ENCODE data around the gene VAT1L.
A peak's percentile ranks its signal among the peaks of the same experiment; 100 is the strongest.

Gene VAT1L

DNA sequence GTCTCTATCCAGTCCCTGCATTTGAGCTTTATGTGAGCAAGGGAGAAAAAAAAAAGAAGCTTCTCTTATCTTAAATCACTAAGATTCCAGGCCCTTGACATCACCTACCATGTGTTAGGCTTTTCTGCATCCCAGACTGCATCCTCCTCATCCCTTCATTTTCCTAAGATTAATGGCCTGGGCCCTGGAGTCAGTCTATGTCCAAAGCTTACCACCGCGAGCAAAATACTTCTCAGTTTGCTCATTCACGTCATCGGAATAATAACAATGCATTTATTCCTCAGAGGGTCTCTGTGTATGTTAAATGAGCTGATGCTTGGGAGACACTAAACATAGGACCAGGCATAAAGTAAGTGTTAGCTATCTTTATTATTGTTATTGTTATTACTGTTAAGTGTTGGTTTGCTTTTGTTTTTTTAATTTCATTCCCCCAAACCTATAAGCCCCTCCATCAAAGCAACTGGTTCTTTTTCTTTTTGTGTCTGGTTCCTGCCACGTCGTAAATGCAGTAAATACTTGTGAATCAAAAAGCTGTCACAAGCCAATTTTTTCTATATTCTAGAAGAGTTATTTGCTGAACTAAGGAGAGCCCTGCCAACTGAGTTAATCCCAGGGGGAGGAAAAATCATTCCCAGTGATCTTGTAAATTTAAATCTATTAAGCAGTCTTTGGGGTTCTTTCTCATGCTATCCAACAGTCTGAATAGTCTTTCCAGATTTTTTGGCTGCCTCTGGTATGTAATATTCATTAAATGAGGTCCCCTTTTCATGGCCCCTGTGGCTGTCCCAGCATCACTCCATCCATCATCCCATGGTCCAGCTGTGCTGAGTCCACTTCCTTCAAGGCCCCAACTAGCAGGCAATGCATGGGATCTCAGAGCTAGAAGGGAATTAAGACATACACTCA is 46.5 kb downstream of the VAT1L start:
- no peak for DNase-seq (ENCODE audit: low spot score)

DNA sequence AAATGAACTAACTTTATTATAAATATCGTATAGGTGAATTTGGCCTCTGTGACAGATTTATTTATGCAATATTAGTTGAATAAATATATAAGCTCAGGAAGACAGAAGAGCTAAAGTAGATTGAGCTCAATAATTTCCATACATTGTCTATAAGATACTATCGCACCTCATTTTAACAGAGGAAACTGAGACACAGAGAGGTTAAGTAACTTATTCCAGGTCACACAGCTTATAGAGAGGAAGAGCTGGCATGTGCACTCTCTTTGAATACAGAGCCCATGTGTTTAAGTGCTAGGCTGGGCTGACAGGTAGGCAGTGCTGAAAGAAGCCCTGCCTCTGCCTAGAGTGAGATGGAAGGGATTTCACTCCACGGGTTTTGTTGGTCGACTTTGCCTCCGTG is 48.4 kb downstream of the VAT1L start:
- DNase-seq (ENCODE audit: low spot score): no peak

DNA sequence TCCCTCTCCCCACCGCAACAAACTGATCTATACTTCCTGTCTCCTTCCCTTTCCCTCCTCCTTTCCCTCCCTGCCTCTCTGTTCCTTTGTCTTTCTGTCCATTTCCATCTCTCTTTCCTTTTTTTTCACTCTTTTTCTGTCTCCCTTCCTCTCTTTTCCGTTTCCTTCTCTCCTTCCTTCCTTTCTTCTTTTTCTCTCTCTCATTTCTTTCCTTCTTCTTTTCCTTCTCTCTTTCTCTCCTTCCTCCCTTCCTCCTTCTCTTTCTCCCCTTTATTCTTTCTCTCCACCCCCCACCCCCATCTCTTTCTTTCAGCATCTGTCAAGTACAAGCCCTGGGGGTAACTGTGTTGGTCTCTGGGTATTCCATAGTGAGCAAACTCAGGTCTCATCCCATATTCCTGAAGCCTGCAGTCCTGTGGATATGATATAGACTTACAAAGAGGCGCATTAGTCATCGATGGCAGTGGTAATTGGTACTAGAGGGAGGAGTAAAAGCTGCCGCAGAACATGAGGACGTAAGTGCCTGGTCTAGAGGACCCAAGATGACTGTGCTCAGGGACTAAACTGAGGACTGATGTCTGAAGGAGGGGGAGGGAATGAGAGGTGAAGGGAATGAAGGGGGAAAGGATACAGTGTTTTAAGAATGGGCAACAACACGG is 50.4 kb downstream of the VAT1L start:
- no peak for DNase-seq (ENCODE audit: low spot score)

DNA sequence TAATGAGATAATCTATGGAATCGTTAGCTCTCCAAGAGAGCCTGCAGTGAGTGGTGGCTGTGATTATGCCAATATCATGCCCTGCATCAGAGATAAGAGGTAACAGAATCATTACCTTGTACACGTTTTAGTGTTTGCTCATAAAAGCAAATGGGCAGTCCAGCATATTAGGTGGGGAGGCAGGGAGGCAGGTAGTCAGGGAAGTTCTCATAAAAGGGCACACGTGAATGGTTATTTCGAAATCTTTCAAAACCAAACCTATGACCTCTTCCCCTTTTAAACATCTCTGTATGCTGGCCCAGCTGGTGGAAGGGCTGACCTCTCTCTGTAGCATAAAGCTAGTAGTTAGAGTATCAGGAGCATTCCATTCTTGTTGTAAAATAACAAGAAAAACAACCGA is 51.7 kb downstream of the VAT1L start:
- DNase-seq (ENCODE audit: low spot score): no peak

DNA sequence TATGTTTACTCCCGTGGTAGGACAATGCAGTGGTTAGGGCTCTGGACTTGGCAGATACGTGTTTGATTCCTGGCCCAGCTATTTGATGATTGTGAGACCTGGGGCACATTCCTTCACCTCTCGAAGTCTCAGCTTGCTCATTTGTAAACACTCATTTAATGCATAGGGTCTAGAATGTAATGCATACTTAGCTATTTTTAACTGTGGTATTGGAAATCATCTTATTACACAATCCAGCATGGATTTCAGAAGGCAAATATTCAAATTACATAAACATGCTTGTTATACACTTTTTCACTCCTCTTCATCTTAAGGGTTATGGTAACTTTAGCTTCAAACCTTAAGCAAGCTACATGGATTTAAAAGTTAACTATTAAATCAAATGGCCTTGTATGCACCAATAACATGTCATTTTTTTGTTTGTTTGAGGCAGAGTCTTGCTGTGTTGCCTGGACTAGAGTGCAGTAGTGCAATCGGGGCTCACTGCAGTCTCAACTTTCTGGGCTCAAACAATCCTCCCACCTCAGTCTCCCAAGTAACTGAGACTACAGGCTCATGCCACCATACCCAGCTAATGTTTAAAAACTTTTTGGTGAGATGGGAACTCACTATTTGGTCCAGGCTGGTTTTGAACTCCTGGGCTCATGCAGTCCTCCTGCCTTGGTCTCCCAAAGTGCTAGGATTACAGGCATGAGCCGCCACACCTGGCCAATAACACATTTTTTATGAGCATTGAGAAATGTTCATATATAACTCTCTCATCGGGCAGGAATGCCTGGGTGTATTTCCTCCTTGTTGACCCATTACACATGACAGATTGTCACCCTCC is 52.5 kb downstream of the VAT1L start:
- no peak for DNase-seq (ENCODE audit: low spot score)

DNA sequence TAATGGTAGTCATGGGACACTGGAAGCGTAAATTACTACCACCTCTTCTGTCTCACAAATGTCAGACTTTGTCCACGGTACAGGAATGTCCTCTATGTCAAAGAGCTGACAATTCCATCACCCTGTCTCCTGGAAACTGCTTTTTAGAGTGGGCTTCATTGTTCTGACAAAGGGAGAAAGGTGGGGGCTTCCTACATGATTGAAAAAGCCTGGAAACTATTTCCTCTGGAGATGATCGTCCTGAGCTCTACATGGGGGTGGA is 53.1 kb downstream of the VAT1L start:
- no peak for DNase-seq (ENCODE audit: low spot score)

DNA sequence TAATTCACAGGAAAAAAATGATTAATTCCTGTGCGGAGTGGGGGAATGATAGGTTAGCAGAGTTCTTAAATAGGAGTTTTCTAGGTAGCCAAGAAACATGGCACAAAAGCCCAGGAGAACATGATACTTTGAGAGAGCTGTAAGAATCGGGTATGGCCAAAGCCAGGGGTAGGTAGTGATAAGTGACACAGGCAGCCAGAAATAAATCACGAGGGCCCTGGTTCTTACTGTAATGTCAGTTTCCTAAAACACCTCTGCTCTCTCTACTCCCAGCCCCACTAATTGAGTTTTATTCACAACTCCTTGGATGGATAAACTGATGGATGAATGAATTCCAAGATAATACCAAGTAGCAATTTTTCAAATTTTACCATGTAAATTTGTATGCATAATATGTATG is 54.1 kb downstream of the VAT1L start:
- DNase-seq (ENCODE audit: low spot score): no peak

DNA sequence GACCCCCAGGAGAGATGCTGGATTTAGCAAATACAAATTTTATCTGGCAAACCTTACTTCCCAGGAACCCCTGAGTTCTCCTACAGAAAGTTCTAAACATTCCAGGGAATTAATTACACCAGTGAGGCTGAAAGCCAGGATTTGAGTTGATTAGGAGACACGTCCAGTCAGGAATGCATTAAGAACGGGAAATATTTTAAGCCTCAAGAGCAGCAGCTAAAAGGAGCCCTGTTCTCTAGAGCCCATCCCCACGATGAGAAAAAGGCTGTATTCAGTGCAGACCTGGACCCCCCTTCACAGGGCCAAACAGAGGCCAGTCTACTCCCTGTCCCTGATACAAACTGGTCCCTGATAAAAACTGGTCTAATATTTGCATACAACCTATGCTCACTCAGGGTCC is 55.0 kb downstream of the VAT1L start:
- DNase-seq (ENCODE audit: low spot score): no peak

DNA sequence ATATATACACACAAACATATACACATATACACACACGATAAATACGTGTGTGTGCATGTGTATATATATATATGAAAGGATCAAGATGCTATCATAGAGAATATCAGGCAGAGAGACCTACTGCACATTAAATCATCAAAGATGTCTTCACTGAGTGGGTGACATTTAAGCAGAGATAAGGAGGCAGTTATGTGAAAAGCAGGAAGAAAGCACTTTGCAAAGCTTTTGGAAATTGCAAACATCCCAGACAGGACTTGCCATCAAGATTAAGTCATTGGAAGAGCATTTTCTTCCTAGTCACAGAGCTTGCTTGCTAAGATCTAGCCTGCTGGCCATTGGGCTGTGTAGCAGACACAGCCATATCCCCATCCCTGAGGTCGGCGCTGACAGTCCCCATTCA is 56.4 kb downstream of the VAT1L start:
- peak; percentile 18 for DNase-seq (ENCODE audit: low spot score)

DNA sequence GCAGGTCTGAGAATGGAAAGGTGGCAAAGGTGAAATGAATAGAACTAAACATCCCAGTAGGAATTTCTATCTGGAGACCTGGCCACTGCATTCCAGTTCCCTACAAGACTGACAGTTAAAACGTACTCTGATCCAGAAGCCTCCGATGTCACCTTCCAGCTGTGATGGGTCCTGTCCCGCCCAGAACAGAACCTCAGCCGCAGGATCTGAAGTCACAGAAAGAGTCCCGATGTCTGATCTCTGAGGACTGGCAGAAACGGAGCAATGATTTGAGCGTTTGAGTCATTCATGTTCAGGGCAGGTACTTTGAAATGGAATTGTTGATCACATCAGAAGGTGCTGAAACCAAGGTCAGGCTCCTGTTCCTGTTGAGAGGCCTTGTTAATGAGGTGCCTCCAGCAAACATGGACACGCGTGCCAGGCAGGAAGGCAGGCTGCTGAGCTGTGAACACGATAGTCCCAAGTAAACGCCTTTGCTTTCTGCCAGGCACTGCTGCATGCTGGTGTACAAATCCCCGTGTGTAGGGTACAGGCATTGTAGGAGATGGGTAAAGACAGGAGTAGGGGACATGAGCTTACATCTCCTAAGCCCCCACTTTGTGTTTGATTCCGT is 61.4 kb downstream of the VAT1L start:
- no peak for DNase-seq (ENCODE audit: low spot score)

DNA sequence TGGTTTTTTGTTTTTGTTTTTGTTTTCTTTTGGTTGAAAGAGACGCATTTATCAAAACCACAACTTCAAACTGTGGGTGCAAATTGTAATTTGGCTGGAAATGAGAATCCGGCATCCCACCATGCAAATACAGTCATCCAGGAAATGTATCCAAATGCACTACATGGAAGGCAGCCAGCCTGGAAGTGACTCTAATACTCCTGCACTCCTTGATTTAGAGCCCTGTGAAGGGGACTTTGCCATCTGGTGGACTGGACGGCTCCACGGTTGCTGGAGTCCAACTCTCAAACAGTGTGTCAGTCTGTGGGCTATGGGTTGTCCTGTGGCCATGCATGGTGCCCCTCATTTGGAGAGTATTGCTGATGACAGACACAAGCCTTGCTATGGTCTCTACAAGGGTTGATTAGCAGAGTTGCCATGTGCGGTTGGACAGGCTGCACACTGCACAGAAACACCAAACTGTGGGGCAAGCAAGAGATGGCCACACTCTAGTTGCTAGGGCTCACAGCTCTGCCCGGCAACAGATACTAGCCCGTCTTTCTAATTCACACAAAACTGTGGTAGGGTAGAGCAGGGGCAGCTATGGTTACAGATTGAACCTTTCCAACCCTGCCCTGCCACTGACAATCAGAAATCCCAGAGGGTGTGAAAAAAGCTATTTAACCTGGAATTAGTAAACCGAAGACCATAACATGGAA is 62.4 kb downstream of the VAT1L start:
- DNase-seq (ENCODE audit: low spot score): no peak

DNA sequence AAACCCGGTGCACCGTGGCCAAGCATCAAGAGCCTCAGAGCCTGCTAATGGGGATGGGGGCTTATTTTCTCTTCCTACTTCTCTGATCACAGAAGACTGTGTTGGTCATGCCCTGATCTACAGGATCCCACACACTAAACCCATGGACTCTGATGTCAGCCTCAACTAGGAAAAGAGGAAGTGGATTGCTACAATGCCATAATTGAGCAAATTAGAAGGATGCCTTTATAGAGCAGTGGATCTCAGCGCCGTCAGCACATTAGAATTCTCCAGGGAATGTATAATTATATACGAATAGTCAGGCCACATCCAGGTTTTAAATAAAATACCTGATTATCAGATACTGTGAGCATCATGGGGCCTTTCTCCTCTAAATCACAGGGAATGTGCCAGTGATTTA is 64.8 kb downstream of the VAT1L start:
- no peak for DNase-seq (ENCODE audit: low spot score)

DNA sequence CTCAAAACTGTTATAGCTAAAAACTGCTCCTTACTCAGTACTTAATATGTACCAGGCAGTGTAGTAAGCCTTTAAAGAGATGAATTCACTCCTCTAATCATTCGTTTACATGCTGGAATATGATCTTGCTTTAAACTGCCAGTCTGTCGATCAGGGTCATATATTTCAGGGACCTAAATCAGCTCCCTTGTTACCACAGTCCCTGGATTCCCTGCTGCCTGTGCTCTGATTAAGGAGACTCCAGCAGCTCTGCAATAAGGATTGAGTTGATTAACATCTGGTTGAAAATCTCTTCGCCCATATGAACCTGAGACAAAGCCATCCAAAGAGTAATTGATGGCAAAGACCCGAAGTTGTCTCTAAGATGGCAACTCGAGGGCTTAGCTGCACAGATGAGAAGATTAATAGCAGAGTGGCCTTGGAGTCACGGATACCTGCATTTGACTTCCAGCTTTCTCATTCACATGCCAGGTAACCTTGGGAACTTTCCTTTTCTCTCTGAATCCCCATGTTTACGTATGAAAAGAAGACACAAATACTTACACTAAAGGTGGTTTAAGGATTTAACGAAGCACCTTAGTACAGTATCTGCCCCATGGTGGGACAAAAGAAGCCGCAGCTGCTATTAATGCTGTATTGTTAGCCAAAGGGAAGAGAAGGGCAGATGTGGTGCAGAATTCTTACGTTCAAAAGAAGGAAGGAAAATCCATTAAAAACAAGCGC is 68.2 kb downstream of the VAT1L start:
- no peak for DNase-seq (ENCODE audit: low spot score)

DNA sequence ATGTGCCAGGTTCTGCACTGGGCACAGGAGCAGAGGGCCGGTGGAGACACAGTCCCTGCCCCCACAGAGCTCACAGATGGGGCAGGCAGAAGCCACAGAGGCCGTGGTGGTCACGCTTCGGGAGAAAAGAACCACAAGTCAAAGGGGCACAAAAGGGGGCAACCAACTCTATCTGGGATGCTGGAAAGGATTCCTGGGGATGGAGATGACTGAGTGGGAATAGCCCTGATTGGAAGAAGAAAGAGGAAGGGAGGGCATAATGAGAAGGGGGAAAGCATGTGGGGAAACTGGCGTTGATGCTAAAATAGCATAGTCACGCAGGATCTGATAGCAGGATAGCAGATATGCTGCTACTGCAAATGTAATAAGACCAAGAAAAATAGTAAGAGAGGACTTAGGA is 69.7 kb downstream of the VAT1L start:
- no peak for DNase-seq (ENCODE audit: low spot score)

DNA sequence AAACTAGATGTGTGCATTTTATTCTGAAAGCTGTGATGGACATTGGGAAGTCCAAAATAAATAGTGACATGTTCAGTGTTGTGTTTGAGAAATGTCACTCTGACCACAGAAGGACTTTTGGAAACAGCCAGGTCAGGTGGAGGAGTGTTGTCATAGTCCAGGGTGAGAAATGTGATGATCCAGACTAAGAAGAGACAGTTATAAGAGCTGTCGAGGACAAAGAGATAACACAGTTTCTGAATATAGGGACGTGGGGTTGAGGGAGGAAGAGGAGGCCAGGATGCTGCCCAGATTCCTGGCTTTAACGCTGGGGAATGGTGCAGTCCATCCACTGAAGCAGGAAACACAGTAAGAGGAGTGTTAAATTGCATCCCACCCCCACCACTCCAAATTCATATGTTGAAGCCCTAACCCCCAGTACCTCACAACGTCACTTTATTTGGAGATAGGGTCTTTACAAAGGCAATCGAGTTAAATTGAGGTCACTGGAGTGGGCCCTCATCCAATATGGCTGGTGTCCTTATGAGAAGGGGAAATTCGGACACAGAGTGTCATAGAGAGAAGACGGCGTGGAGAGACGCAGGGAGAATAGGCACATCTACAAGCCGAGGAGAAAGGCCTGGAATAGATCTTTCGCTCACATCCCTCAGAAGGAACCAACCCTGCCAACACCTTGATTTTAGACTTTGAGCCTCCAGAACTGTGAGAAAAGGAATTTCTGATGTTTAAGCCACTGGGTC is 71.3 kb downstream of the VAT1L start:
- DNase-seq (ENCODE audit: low spot score): no peak

DNA sequence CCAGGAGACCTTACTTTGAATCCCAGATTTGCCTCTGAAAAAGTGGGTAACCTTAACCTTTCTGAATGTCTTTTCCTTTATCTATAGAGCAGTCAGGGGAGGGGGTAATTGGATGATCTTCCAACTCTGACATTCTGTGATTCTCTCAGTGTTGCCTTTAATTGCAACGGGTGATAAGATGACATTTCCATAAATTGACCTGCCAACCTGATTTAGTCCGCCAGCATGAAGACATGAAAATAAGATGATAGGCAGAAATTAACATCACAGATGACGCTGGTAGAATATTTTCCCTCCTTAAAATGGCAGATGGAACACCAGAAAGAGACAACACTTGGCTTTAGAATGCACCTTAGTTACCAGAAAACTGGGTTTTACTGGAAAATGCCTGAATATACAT is 72.6 kb downstream of the VAT1L start:
- DNase-seq (ENCODE audit: low spot score): no peak

DNA sequence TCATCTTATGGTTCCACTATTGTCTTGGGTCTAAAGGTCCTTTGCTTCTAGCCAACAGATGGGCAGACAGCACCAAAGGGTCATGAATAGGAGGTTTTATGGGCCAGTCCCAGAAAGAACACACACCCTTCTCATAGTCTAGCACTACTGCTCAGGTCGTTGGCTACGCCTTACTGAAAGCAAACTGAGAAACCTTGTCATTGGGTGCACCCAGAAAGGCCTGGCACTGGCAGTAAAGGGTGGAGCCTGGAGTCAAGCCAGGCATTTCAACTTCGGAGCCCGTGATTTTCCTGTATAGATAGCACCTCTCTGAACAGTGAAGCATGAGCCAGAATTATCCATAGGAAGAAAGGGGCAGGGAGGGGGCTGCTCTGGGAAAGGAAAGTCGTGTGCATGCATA is 74.9 kb downstream of the VAT1L start:
- no peak for DNase-seq (ENCODE audit: low spot score)

DNA sequence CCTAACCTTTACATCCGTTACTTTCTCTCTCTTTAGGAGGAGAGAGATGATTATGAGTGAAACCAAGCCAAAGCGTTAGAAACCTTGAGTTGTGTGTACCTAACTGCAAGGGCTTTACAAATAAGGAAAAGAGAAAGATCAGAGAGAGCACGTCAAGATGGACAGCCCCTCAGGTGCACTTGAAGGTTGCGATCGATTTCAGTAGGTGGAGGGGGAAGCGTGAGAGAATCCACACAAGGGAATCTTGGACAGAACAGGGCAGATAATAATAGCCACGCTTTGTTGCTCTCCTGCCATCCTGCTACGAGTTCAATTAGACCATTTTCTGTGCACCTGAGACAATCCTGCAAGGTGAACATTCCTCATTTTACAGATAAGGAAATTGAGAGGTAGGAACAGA is 78.4 kb downstream of the VAT1L start:
- DNase-seq (ENCODE audit: low spot score): no peak

DNA sequence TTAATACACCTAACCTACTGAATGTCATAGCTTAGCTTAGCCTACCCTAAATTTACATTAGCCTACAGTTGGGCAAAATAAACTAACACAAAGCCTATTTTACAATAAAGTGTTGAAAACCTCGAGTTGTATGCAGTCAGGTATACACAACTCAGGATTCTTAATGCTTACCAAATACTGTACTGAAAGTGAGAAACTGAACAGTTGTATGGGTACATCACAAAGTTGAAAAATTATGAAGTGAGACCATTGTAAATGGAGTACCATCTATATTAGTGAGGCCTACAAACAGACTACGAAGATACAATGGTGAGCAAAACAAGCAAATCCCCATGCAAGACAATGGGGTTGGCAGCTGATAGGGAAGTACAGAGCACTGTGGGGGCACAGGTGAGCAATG is 79.7 kb downstream of the VAT1L start:
- no peak for DNase-seq (ENCODE audit: low spot score)

DNA sequence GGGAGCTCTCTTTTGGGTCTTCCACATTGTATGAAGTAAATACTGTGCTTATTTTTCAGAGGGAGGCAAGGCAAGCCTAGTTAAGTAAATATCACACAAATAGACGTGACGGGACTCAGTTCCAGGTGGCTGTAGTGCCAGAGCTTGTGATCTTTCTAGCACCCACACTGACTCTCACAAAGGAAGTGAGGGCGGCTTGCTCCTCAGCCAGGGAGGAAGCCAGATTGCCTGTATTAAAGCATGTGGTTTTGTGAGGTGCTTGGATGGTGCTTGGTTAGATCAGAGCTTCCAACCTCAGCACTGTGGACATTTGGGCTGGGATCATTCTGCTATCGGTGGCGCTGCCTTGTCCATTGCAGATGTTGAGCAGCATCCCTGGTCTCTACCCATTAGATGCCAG is 80.1 kb downstream of the VAT1L start:
- no peak for DNase-seq (ENCODE audit: low spot score)
